Tibial artery (tissue), 4 donors: ENCODE data around the gene CREB5.

Experiments
- DNase-seq, 2 donors: peaks; one replicate each; pipeline ENCODE4 v3.0.0-alpha.2; 2019
- H3K27ac ChIP-seq, 2 donors: fragments of 200-600 bp; sonication (generic) in 1 of 2; 1 replicate in 1 of 2; 2 replicates in 1 of 2; pipeline ENCODE4 v1.5.1; 2018 to 2019; ENCODE audit warnings: mild to moderate bottlenecking in 1 of 2
- H3K27me3 ChIP-seq, 2 donors: fragments of 200-600 bp; sonication (generic) in 1 of 2; one replicate each; pipeline versions ENCODE4 v1.5.1 to v1.6.0; 2016 to 2019
- H3K36me3 ChIP-seq, 3 donors: fragments of 200-600 bp; sonication (generic) in 2 of 3; one replicate each; pipeline ENCODE4 v1.5.1; 2016 to 2019; ENCODE audit warnings: mild to moderate bottlenecking in 2 of 3
- H3K4me1 ChIP-seq, 4 donors: fragments of 200-600 bp; sonication (generic) in 2 of 4; 1 replicate in 3 of 4; 2 replicates in 1 of 4; pipeline ENCODE4 v1.5.1; 2016 to 2019
- H3K4me3 ChIP-seq, 2 donors: fragments of 200-600 bp; sonication (generic) in 1 of 2; 1 replicate in 1 of 2; 2 replicates in 1 of 2; pipeline ENCODE4 v1.5.1; 2018 to 2019; ENCODE audit warnings: mild to moderate bottlenecking in 2 of 2
- H3K9me3 ChIP-seq, 3 donors: fragments of 200-600 bp; sonication (generic) in 1 of 3; one replicate each; pipeline ENCODE4 v1.5.1; 2016 to 2019
- CTCF ChIP-seq, 2 experiments: fragments of 200-600 bp in 1 of 2; fragments of 450-650 bp in 1 of 2; IDR thresholded peaks; one replicate each; pipeline ENCODE4 v1.5.1; 2017 to 2019; ENCODE audit warnings: antibody characterized with exemption in 2 of 2, mild to moderate bottlenecking in 1 of 2, moderate library complexity in 1 of 2
- intact Hi-C: fragments of 100-400 bp; cut with DNase I; formaldehyde crosslinking; loops from one replicate; pipeline ENCODE4 v1.15.0; 2023; ENCODE audit warnings: low total_unique reads

CREB5 gene

DNA sequence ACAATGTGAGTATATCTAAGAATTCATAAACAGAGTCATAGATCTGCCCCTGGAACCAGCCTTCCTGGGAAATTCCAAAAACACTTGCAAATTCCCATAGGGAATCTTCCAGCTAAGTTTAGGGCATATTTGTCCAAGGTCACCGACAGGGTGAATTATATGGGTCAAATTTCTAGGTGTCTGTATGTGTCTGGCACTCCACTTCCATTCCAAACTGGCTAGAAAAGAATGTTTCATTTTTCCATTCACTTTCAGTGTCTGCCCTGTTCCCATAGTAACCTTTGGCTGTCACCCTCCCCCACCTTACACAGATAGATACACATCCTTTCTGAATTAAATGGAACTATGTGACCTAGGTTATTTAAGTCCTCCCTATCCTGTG, 230.9 kb downstream of the CREB5 start:
- Histone ChIP-seq H3K36me3 (no peaks in the 10 kb centered on the region), H3K9me3 (no peaks in the 10 kb centered on the region), H3K4me1 (peaks cover 0 to 20% (median 6%) of the 10 kb centered on the region in 4 donors), H3K27ac (no peak overlapping the region), H3K4me3 (no peak overlapping the region), H3K27me3 (no peaks in the 10 kb centered on the region)
- no peak for DNase-seq
- intact Hi-C loops = no loop called here
- no peak for TF ChIP-seq CTCF (IDR thresholded peaks at IDR 0.05)

DNA sequence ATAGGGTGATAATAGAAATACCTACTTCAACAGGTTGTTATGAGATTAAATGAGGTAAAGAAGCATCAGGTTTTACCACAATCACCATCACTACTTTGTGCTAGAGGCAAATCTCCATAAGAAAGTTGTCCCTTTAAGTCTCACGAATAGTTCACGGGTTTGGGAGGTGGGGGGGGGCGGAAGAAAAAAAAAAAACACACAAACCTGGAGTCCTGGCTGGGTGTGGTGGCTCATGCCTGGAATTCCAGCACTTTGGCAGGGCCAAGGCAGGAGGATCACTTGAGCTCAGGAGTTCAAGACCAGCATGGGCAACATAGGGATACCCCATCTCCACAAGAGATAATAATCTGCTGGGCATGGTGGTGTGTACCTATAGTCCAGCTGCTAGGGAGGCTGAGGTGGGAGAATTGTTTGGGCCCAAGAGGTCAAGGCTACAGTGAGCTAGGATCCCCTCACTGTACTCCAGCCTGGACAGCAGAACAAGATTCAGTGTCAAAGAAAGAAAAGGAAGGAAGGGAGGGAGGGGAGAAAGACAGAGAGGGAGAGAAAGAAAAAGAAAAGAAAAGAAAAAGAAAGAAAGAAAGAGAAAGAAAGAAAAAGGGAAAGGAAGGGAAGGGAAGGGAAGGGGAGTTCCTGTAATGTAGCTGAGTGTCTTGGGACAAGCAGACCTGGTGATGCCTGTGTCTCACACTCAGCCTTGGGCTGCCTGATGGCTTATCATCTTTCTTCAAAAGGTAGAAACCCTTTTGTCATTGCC, 231.4 kb downstream of the CREB5 start:
- H3K27me3 ChIP-seq = no peaks in the 10 kb centered on the region
- intact Hi-C loops = no loop called here
- H3K27ac ChIP-seq = no peak overlapping the region
- TF ChIP-seq CTCF (IDR thresholded peaks at IDR 0.05) = no peak
- peaks cover 0 to 20% (median 6%) of the 10 kb centered on the region in 4 donors for H3K4me1 ChIP-seq
- DNase-seq = no peak
- no peak overlapping the region for H3K4me3 ChIP-seq
- no peaks in the 10 kb centered on the region for H3K36me3 ChIP-seq
- no peaks in the 10 kb centered on the region for H3K9me3 ChIP-seq

DNA sequence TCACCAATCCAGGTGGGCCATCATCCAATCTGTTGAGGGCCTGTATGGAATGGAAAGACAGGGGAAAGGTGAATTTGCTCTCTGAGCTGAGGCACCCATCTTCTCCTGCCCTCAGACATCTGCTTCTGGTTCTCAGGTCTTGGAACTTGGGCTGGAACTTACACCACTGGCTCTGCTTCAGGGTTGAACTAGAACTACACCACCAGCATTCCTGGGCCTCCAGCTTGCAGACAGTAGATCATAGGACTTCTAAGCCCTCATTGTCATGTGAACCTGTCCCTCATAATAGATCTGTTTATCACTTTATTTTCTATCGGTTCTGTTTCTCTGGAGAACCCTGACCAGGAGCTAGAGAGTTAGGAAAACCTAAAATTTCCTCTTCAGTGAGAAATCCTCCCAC, 233.5 kb downstream of the CREB5 start:
- Histone ChIP-seq H3K36me3 (no peaks in the 10 kb centered on the region), H3K27ac (no peak overlapping the region), H3K4me3 (no peak overlapping the region), H3K27me3 (no peaks in the 10 kb centered on the region), H3K4me1 (peaks cover 0 to 20% (median 6%) of the 10 kb centered on the region in 4 donors), H3K9me3 (no peaks in the 10 kb centered on the region)
- no peak for TF ChIP-seq CTCF (IDR thresholded peaks at IDR 0.05)
- no peak for DNase-seq
- intact Hi-C loops = no loop called here

- no peaks in the 10 kb centered on the region for H3K27me3 ChIP-seq
- no peak overlapping the region for H3K4me3 ChIP-seq
- H3K27ac ChIP-seq = no peak overlapping the region
- TF ChIP-seq CTCF (IDR thresholded peaks at IDR 0.05) = no peak
- DNase-seq = no peak
- H3K36me3 ChIP-seq = no peaks in the 10 kb centered on the region
- intact Hi-C loops = no loop called here
- H3K4me1 ChIP-seq = peaks cover 0 to 20% (median 6%) of the 10 kb centered on the region in 4 donors
- no peaks in the 10 kb centered on the region for H3K9me3 ChIP-seq
Observed at GRCh38 chr7:28646376-28647075, 234.2 kb downstream of the CREB5 start.

- Histone ChIP-seq H3K4me1 (peaks cover 0 to 20% (median 6%) of the 10 kb centered on the region in 4 donors), H3K36me3 (no peaks in the 10 kb centered on the region), H3K9me3 (no peaks in the 10 kb centered on the region), H3K27me3 (no peaks in the 10 kb centered on the region), H3K4me3 (no peak overlapping the region), H3K27ac (no peak overlapping the region)
- no peak for TF ChIP-seq CTCF (IDR thresholded peaks at IDR 0.05)
- intact Hi-C loops = no loop called here
- no peak for DNase-seq
Observed at GRCh38 chr7:28647076-28647421, 234.7 kb downstream of the CREB5 start.
